Stimulated activated CD4-positive, alpha-beta T cell treated with anti-CD3 and anti-CD28 coated beads, Interleukin-2, amount 100 ng/mL, for 24 hours (primary cell): ENCODE measurements around the gene SNX30.
"Not testable (repeated sequence)": the region's sequence is repeated elsewhere in the genome, so short reads cannot be mapped to it uniquely, and the experiment has no call there.

Experiments
- DNase-seq, 2 donors: peaks; one replicate each; pipeline ENCODE4 v3.0.0-alpha.2; 2020

The SNX30 gene, protein sequence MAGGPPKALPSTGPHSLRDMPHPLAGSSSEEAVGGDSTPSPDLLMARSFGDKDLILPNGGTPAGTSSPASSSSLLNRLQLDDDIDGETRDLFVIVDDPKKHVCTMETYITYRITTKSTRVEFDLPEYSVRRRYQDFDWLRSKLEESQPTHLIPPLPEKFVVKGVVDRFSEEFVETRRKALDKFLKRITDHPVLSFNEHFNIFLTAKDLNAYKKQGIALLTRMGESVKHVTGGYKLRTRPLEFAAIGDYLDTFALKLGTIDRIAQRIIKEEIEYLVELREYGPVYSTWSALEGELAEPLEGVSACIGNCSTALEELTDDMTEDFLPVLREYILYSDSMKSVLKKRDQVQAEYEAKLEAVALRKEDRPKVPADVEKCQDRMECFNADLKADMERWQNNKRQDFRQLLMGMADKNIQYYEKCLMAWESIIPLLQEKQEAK

DNA sequence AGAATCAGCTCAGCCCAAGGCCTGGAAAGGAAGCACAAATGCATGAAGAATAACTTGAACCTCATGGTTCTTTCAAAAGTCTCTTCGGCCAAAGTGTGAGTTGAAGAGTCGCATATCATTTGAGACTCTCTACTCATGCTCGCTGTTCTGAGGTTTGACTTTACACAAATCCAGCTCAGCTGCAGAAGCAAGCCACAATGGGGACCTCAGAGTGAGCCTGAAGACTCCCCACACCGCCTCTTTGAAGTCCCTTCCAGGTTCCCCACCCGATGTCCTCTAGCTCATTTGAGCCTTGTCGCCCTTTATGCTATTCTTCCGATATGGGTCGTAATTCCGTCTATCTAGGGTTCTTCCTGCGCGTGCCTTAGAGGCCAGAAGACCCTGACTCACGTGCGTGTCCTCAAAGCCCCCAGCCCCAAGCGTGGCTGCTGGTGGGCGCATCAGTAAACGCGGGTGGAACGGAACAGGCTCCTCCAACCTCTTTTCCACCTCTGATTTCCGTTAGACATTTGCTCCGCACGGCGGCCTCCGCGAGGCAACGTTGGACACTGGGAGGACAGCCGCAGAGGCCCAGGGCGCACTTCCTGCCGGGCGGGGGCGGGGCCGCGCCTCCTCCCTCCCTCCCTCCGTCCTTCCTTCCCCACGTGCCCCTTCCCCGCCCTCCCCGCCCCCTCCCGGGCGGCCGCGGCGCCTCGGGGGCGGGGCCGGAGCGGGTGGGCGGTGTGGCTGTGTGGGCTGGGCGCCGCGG lies at the start of gene SNX30:
Gene SNX30 (plus strand): TSS at position 745 of the 748 bp plus-strand sequence. CDS start 242 bp downstream, outside the sequence.
- peak; percentile 67 to 82 for DNase-seq

DNA sequence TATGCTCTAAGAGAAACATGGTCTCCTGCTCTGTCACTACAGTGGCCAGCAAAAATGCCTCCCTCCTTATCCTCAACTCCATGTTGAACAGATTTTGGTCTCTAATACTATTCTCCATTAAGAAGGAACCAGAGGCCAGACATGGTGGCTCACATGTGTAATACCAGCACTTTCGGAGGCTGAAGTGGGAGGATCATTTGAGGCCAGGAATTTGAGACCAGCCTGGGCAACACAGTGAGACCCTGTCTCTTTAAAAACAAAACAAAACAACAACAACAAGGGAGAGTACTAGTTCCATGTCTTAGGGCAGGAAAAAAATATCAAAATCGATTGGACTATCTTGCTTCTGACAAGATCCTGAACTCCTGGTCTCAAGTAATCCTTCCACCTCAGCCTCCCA lies 47.3 kb upstream of the SNX30 start:
- DNase-seq, result no peak

- no peak for DNase-seq
Observed at GRCh38 chr9:112705768-112706427, 44.7 kb upstream of the SNX30 start.

GRCh38 chr9:112711050-112711689 lies 39.4 kb upstream of the SNX30 start:
- no peak for DNase-seq

GRCh38 chr9:112712678-112713077 lies 37.9 kb upstream of the SNX30 start:
- no peak for DNase-seq

DNA sequence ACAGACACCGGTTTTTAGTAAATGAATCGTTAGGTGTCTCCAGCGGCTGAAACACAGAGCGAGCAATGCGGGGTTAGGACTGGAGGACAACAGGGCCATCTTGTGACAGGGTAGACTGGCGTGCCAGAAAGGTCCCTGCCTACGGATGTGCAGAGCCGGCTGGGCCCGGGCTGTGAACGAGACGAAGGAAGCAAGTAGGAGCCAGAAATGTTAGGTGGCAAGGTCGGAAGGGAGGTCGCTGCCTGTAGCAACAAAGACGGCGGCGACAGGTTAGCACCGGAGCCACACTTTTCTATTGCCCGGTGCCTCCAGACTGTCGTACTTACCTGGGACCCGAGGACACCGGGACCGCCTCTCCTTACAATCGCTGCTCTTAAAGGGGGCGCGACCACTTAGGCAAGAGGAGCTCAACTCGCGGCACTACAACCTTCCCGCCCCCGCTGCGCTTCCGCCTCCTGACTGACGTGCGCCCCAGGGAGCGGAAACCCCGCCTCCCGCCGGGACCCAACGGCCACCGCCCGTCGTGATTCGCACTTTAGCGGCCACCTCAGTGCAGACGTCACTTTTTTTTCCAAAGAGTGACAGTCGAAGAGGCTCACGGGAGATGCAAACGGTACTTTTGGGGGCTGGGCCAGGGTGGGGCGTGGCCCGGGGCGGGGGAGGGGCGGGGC lies 32.8 kb upstream of the SNX30 start, which contains the start of gene INIP:
Gene INIP (minus strand): TSS at position 457 of the 671 bp plus-strand sequence. CDS start 1,632 bp downstream, outside the sequence.
- DNase-seq, result peak; percentile 97

GRCh38 chr9:112719241-112719691 lies 31.3 kb upstream of the SNX30 start:
- no peak for DNase-seq

GRCh38 chr9:112719696-112720095 lies 30.9 kb upstream of the SNX30 start:
- DNase-seq, result no peak

GRCh38 chr9:112720113-112720780 lies 30.3 kb upstream of the SNX30 start:
- DNase-seq, result no peak

DNA sequence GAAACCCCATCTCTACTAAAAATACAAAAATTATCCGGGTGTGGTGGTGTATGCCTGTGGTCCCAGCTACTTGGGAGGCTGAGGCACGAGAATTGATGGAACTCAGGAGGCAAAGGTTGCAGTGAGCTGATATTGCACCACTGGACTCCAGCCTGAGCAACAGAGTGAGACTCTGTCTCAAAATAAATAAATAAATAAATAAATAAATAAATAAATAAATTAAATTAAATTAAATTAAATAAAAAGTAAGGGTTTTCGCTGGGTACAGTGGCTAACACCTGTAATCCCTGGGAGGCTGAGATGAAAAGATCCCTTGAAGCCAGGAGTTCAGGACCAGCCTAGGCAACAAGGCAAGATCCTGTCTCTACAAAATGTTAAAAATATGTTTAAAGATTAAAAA lies 27.8 kb upstream of the SNX30 start:
- not testable (repeated sequence) for DNase-seq

DNA sequence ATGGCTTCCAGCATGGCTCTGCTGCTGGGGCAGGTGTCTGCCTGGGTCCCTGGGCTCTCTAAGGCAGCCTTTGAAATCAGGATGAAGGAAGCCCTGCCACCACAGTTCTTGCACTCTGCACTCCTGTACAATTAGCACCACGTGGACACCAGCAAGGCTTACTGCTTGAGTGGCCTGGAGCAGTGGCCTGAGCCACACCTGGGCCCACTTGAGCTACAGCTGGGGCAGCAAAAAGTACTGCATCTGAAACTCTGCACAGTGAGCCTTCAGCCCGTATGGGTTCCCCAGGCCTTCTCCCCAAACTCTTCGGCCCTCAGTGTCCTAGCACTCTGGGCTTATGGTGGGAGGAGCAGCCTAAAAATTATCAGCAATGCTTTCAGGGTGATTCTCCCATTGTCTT lies 24.6 kb upstream of the SNX30 start:
- no peak for DNase-seq

DNA sequence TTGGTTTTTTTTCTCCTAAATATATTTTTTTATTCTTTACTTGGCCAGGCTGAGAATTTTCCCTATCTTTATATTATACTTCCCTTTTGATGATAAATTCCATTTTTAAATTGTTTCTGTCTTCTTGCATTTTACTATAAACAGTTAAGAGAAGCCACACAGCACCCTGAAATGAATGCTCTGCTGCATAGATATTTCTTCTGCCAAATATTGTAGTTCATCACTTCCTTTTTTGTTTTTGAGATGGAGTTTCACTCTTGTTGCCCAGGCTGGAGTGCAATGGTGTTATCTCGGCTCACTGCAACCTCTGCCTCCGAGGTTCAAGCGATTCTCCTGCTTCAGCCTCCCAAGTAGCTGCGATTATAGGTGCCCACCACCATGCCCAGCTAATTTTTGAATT lies 24.1 kb upstream of the SNX30 start:
- DNase-seq, result no peak

DNA sequence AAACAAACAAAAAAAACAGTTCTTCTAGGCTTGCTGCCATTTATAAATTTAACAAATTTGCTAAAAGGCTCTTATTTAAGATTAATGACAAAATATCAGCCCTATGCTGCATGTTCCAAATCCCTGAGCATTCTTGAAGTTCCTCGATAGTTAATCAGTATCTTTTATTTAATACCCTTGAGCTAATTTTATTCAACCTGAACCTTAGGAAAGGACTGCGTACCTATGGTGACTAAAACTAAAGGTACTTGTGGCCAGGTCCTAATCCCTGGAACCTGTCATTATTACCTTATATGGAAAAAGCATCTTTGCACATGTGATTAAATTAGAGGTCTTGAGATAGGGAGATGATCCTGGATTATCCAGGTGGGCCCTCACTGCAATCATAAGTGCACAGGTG lies 22.2 kb upstream of the SNX30 start:
- no peak for DNase-seq

GRCh38 chr9:112731971-112732370 lies 18.6 kb upstream of the SNX30 start:
- DNase-seq, result no peak

DNA sequence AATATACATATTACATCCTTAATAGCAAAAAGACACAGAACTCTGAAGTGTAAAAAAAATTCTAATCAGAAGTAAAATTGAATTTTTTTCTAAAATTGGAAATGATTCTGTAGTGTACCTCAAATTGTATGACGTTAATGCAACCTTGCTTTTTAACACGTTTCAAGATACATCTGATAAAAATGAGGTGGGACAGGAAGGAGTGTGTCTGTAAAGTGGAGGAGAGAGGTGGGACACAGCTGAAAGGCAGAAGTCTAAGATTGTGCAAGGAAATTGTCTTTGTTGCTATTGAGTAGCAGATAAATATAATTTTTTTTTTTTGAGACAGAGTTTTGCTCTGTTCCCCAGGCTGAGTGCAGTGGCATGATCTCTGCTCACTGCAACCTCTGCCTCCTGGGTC lies 15.7 kb upstream of the SNX30 start:
- DNase-seq, result no peak

DNA sequence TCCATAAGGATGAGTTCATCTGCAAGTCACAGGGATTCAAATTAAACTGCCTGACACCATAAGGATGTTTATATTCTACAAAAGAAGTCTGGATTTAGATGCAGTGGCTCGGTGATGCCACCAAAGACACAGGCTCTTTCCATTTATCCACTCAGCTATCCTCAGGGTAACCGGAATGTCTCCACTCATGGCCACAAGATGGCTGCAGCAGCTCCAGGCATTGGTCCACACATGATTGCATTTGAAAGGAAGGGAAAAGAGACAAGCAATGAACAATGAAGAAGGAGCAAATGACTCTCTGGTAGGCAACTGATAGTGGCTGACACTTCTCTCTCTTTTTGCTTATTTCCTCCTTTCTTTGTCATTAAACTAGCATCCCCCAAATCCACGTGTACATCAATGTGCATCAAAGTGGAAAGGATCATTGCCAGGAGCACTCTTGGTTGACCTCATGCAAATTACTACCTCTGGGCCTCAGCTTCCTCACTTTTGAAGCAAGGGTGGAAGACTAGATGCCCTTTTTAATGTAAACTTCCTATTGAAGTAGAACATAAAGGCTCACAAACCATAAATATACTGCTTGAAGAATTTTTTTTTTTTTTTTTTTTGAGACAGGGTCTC lies 7.2 kb upstream of the SNX30 start:
- DNase-seq, result no peak

DNA sequence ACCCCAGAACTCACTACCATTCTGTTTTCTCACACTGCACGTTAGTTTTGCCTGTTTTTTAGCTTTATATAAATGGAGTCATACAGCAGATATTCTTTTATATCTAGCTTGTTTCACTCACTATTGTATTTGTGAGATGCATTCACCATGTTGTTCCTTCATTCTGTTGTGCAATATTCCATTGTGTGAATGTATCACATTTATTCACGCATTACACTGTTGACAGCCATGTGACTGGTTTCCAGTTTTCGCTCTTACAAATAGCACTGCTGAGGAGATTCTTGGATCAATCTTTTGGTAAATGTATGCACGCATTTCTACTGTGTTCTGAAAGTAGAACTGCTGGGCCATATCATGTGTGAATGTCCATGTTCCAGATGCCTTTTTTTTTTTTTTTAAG lies 6.4 kb upstream of the SNX30 start:
- no peak for DNase-seq

DNA sequence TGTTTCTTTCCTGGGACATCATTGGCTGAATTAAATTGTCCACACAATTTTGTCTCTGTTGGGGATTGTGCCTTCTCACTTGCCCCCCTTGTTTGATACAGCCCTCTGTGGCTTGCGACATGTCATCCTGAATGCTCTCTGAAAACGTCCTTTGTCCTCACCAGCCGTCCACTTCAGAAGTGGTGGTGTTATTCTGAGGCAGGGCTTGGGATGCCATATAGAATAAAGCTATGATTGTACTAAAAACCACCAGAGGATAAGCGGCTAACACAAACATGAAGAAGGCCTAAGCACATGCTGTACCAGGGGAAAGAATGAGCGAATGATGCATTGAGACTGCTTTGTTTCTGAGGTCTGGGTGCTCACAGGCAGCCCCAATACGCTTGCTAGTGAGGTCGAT lies 3.5 kb upstream of the SNX30 start:
- DNase-seq, result no peak

DNA sequence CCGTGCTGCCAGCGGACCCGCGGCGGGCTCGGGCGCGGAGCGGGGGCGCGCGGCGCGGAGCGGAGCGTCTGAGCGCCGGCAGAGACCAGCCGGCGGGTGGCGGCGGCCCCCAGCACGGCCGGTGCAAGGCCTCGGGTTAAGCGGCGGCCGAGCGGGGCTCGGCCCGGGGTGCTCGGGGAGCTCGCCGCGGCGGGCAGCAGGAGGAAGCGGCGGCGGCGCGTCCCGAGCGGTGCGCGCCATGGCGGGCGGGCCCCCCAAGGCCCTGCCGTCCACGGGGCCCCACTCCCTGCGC lies 150 bp downstream of the SNX30 start:
- no peak for DNase-seq

GRCh38 chr9:112751056-112751795 lies 666 bp downstream of the SNX30 start:
- DNase-seq, result peak; percentile 37 to 57
